ENCODE measurements around the gene GNB1L.

DNA sequence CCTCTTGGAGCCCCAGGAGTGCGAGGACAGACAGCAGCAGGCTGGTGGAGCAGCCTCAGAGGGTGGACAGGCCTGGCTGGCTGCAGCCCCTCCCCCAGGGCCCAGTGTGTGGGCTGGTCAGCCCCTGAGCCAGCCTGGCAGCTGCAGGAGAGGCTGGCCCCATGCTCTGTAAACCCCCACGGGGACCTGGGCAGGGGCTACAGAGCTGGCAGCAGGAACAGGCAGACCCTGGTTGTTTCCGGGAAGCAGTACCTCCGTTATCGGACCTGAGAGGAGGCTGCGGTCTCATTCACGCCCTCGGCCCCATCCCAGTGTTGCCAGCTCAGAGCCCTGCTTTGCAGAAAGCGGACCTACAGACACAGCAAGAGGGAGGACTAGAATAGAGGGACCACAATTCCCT, 48.4 kb upstream of the GNB1L start:
- no peak for TF ChIP-seq CTCF (conservative IDR thresholded peaks at IDR 0.05 in 1 of 2, IDR thresholded peaks at IDR 0.05 in 1 of 2; ENCODE audit: extremely low read depth in 1 of 2, insufficient read depth in 1 of 2, low read depth in 1 of 2, low read length in 2 of 2)
- TF ChIP-seq EZH2 (IDR thresholded peaks at IDR 0.05; ENCODE audit: borderline replicate concordance, low read length), result no peak
